ENCODE measurements around the gene SLC13A3.

DNA sequence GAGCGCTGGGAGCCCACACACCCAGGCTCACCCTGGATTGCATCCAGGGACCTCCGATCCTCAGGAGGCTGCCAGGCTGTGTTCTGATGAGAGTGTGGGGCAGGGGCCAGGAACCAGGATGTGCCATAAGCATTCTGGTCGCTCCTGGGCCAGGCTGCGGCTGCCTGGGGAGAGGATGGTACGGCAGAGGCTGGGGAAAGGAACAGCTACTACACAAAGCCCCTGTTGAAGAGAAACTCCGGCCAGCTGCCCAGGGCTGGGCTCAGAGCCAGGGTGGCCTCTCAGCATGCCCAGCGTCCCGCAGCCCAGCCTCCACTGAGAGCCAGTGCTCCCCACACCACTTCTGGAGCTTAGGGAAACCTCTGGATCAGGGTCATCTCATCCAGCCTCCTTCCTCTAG lies 79.1 kb downstream of the SLC13A3 start:
- TF ChIP-seq FOXP2 (optimal IDR thresholded peaks at IDR 0.05; ENCODE audit: control extremely low read depth, extremely low read length, insufficient read depth) (no peak), EZH2 (IDR thresholded peaks at IDR 0.05) (no peak), POLR2AphosphoS5 (IDR thresholded peaks at IDR 0.05; ENCODE audit: borderline replicate concordance, low read depth, low read length) (no peak)

Data from SK-N-MC (cell line).